Lower leg skin (tissue), 3 donors: ENCODE measurements around the gene CACNB2.

Source experiments
- POLR2A ChIP-seq, 2 donors: fragments of 450-650 bp; IDR thresholded peaks; one replicate each; pipeline ENCODE4 v1.6.1; 2016 to 2017; ENCODE audit warnings: antibody characterized with exemption in 2 of 2, mild to moderate bottlenecking in 1 of 2, moderate library complexity in 1 of 2
- TF ChIP-seq, protein P1 (sequence below), 3 donors: fragments of 450-650 bp; IDR thresholded peaks; one replicate each; pipeline ENCODE4 v1.5.1; 2016; ENCODE audit warnings: antibody characterized with exemption in 3 of 3, mild to moderate bottlenecking in 3 of 3, moderate library complexity in 2 of 3

DNA sequence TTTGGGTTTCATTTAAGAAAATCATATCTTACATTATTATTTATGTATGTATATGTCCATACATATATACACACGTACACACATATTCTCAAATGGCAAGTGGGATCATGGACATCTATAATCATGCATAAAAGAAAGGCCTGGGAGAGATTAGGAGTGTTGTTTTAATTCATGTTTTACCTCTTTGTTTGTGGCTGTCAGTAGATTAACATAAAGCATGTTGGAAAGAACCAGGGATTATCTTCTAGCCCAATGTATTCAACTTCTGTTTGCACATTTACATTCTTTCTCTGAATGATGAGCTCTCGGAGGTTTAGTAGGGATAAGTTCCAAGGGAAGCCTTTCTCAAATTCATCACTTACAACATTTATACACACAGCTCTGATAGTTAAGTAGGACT, 319.8 kb downstream of the CACNB2 start:
- TF ChIP-seq, protein P1, sequence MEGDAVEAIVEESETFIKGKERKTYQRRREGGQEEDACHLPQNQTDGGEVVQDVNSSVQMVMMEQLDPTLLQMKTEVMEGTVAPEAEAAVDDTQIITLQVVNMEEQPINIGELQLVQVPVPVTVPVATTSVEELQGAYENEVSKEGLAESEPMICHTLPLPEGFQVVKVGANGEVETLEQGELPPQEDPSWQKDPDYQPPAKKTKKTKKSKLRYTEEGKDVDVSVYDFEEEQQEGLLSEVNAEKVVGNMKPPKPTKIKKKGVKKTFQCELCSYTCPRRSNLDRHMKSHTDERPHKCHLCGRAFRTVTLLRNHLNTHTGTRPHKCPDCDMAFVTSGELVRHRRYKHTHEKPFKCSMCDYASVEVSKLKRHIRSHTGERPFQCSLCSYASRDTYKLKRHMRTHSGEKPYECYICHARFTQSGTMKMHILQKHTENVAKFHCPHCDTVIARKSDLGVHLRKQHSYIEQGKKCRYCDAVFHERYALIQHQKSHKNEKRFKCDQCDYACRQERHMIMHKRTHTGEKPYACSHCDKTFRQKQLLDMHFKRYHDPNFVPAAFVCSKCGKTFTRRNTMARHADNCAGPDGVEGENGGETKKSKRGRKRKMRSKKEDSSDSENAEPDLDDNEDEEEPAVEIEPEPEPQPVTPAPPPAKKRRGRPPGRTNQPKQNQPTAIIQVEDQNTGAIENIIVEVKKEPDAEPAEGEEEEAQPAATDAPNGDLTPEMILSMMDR (IDR thresholded peaks at IDR 0.05) = no peak
- no peak for TF ChIP-seq POLR2A (IDR thresholded peaks at IDR 0.05)
